GM23338 (cell line): ENCODE measurements around the gene OPTC. TPM values are rescaled to one million over a fixed set of nuclear protein-coding genes. Genes with fewer than 3 reads are reported as not detected.

Experiments used
- ATAC-seq: fragments of 200-7000 bp; cut with Tn5 transposase; 3 replicates; pipeline ENCODE4 v1.9.1; 2020
- DNase-seq: peaks from one replicate; pipeline ENCODE4 v3.0.0-alpha.2; 2015; ENCODE audit warnings: low spot score
- H2AFZ ChIP-seq: fragments of 200-600 bp; sonication (generic); 2 replicates; pipeline ENCODE4 v1.8.0; 2016; ENCODE audit warnings: antibody characterized with exemption, mild to moderate bottlenecking, moderate library complexity
- H3F3A ChIP-seq: fragments of 200-600 bp; sonication (generic); replicated peaks from 2 replicates; pipeline ENCODE4 v1.8.0; 2017; ENCODE audit warnings: antibody characterized with exemption, mixed run types, low read depth
- H3K27ac ChIP-seq: fragments of 200-600 bp; sonication (generic); 2 replicates; pipeline ENCODE4 v1.6.1; 2016; ENCODE audit warnings: low read depth
- H3K27me3 ChIP-seq: fragments of 200-600 bp; sonication (generic); 2 replicates; pipeline ENCODE4 v1.8.0; 2016; ENCODE audit warnings: mild to moderate bottlenecking, mixed run types, moderate library complexity; ENCODE audit not compliant: insufficient read depth
- H3K36me3 ChIP-seq: fragments of 200-600 bp; sonication (generic); 2 replicates; pipeline ENCODE4 v1.8.0; 2016; ENCODE audit warnings: mild to moderate bottlenecking; ENCODE audit not compliant: insufficient read depth
- H3K4me1 ChIP-seq: fragments of 200-600 bp; sonication (generic); 2 replicates; pipeline ENCODE4 v1.8.0; 2016; ENCODE audit warnings: mild to moderate bottlenecking, moderate library complexity; ENCODE audit not compliant: insufficient read depth
- H3K4me2 ChIP-seq: fragments of 200-600 bp; sonication (generic); 2 replicates; pipeline ENCODE4 v1.7.1; 2017; ENCODE audit warnings: mixed run types
- H3K4me3 ChIP-seq: fragments of 200-600 bp; sonication (generic); 2 replicates; pipeline ENCODE4 v1.6.1; 2016; ENCODE audit warnings: mixed run types
- H3K79me2 ChIP-seq: fragments of 200-600 bp; sonication (generic); replicated peaks from 2 replicates; pipeline ENCODE4 v1.8.0; 2017; ENCODE audit warnings: mild to moderate bottlenecking; ENCODE audit not compliant: insufficient read depth
- H3K9me2 ChIP-seq: fragments of 200-600 bp; sonication (generic); 2 replicates; pipeline ENCODE4 v1.8.0; 2017; ENCODE audit not compliant: insufficient read depth
- H4K20me1 ChIP-seq: fragments of 200-600 bp; sonication (generic); replicated peaks from 2 replicates; pipeline ENCODE4 v1.8.0; 2017; ENCODE audit warnings: mild to moderate bottlenecking; ENCODE audit not compliant: insufficient read depth
- H3K27ac Mint-ChIP-seq: 2 replicates; pipeline ENCODE4 v1.8.0; 2020; ENCODE audit warnings: inconsistent platforms, mild to moderate bottlenecking, moderate library complexity, mixed read lengths
- H3K27me3 Mint-ChIP-seq: 3 replicates; pipeline ENCODE4 v1.8.0; 2022; ENCODE audit warnings: low read depth, mild to moderate bottlenecking, moderate library complexity, mixed read lengths, inconsistent platforms; ENCODE audit not compliant: insufficient read depth, poor library complexity
- H3K36me3 Mint-ChIP-seq: 3 replicates; pipeline ENCODE4 v1.8.0; 2021; ENCODE audit warnings: low read depth, mild to moderate bottlenecking, inconsistent platforms, moderate library complexity, mixed read lengths
- H3K4me1 Mint-ChIP-seq: 3 replicates; pipeline ENCODE4 v1.8.0; 2020; ENCODE audit warnings: mild to moderate bottlenecking, inconsistent platforms, mixed read lengths
- H3K4me3 Mint-ChIP-seq: 3 replicates; pipeline ENCODE4 v1.8.0; 2021; ENCODE audit warnings: moderate library complexity, mild to moderate bottlenecking, inconsistent platforms, mixed read lengths
- H3K9me3 Mint-ChIP-seq: 3 replicates; pipeline ENCODE4 v1.8.0; 2020; ENCODE audit warnings: moderate library complexity, mild to moderate bottlenecking, inconsistent platforms, mixed read lengths
- EZH2 ChIP-seq: fragments of 200-600 bp; sonication (generic); IDR thresholded peaks from one replicate; pipeline ENCODE4 v1.8.0; 2017; ENCODE audit warnings: antibody characterized with exemption, mild to moderate bottlenecking, low read depth; ENCODE audit not compliant: unreplicated experiment
- EZH2phosphoT487 ChIP-seq: fragments of 200-600 bp; sonication (generic); IDR thresholded peaks from one replicate; pipeline ENCODE4 v1.8.1; 2018; ENCODE audit warnings: antibody characterized with exemption; ENCODE audit not compliant: unreplicated experiment
- JUNB ChIP-seq: IDR thresholded peaks from one replicate; pipeline ENCODE4 v1.6.1; 2016; ENCODE audit warnings: antibody characterized with exemption; ENCODE audit not compliant: unreplicated experiment
- STAT1 ChIP-seq: IDR thresholded peaks from one replicate; pipeline ENCODE4 v1.6.1; 2016; ENCODE audit warnings: antibody characterized with exemption; ENCODE audit not compliant: unreplicated experiment
- ZNF114 ChIP-seq: fragments of 250-450 bp; sonication (Bioruptor Pico); IDR thresholded peaks from 2 replicates; pipeline ENCODE4 v1.5.0; 2020; ENCODE audit warnings: mild to moderate bottlenecking, moderate library complexity
- ZNF331 ChIP-seq: fragments of 250-450 bp; sonication (Bioruptor Pico); IDR thresholded peaks from 2 replicates; pipeline ENCODE4 v1.5.0; 2020; ENCODE audit warnings: low read depth, mild to moderate bottlenecking, moderate library complexity
- ZNF462 ChIP-seq: fragments of 250-450 bp; sonication (Bioruptor Pico); IDR thresholded peaks from 2 replicates; pipeline ENCODE4 v1.5.0; 2020; ENCODE audit warnings: mild to moderate bottlenecking, moderate library complexity
- polyA plus RNA-seq: library from polyadenylated mRNA; unstranded; fragments of >200 nt; fragmentation: Nextera tagmentation; extraction: Ambion mirVana; gene quantifications from 2 replicates; pipeline ENCODE4 v1.2.1, GENCODE V29; 2016
- total RNA-seq: library from RNA; depleted of rRNA; stranded (reverse); fragments of >200 nt; shearing (Covaris generic); gene quantifications from 2 replicates; pipeline ENCODE4 v1.2.3, GENCODE V29; 2014
- TF ChIP-seq, protein P1 (sequence below): IDR thresholded peaks from one replicate; pipeline ENCODE4 v1.6.1; 2018; ENCODE audit warnings: antibody characterized with exemption; ENCODE audit not compliant: unreplicated experiment
- TF ChIP-seq, protein P2 (sequence below): IDR thresholded peaks from 2 replicates; pipeline ENCODE4 v1.6.1; 2016; ENCODE audit warnings: antibody characterized with exemption
- TF ChIP-seq, protein P3 (sequence below), 2 experiments: fragments of 200-600 bp in 1 of 2; sonication (generic) in 1 of 2; conservative IDR thresholded peaks; 2 replicates each; pipeline versions ENCODE4 v1.5.1 to v1.6.1; 2016 to 2017; ENCODE audit warnings: antibody characterized with exemption in 2 of 2, low read depth in 2 of 2, mild to moderate bottlenecking in 2 of 2, moderate library complexity in 1 of 2

The OPTC gene
- total and polyA plus RNA-seq, 2 experiments from 2014 or later = 0.50 to 1.0 TPM

DNA sequence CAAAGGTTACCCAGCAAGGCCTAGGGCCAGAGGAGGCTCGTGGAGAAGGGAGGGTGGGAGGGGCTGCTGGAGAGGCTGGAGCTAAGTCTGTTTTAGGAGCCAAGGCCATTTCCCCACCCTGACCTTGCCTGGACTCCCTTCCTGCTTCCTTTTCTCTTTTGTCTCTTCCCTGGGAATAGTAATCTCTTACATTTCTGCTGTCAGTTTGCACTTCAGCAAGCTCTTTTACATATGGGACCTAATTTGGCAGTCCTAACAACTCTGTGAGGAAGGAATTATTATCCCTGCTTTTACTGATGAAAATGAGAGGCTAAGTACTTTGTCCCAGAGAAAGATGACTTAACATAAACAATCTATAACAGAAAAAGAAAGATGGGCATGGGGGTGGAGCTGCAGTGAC, 13.8 kb downstream of the OPTC start:
- TF ChIP-seq ZNF331 (CRISPR knock-in tag) (no peak), EZH2 (no peak), STAT1 (no peak), JUNB (no peak), ZNF114 (no peak), EZH2phosphoT487 (no peak), ZNF462 (CRISPR knock-in tag) (no peak)
- TF ChIP-seq, protein P1, sequence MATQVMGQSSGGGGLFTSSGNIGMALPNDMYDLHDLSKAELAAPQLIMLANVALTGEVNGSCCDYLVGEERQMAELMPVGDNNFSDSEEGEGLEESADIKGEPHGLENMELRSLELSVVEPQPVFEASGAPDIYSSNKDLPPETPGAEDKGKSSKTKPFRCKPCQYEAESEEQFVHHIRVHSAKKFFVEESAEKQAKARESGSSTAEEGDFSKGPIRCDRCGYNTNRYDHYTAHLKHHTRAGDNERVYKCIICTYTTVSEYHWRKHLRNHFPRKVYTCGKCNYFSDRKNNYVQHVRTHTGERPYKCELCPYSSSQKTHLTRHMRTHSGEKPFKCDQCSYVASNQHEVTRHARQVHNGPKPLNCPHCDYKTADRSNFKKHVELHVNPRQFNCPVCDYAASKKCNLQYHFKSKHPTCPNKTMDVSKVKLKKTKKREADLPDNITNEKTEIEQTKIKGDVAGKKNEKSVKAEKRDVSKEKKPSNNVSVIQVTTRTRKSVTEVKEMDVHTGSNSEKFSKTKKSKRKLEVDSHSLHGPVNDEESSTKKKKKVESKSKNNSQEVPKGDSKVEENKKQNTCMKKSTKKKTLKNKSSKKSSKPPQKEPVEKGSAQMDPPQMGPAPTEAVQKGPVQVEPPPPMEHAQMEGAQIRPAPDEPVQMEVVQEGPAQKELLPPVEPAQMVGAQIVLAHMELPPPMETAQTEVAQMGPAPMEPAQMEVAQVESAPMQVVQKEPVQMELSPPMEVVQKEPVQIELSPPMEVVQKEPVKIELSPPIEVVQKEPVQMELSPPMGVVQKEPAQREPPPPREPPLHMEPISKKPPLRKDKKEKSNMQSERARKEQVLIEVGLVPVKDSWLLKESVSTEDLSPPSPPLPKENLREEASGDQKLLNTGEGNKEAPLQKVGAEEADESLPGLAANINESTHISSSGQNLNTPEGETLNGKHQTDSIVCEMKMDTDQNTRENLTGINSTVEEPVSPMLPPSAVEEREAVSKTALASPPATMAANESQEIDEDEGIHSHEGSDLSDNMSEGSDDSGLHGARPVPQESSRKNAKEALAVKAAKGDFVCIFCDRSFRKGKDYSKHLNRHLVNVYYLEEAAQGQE = no peak
- TF ChIP-seq, protein P2, sequence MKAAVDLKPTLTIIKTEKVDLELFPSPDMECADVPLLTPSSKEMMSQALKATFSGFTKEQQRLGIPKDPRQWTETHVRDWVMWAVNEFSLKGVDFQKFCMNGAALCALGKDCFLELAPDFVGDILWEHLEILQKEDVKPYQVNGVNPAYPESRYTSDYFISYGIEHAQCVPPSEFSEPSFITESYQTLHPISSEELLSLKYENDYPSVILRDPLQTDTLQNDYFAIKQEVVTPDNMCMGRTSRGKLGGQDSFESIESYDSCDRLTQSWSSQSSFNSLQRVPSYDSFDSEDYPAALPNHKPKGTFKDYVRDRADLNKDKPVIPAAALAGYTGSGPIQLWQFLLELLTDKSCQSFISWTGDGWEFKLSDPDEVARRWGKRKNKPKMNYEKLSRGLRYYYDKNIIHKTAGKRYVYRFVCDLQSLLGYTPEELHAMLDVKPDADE = no peak
- TF ChIP-seq, protein P3, sequence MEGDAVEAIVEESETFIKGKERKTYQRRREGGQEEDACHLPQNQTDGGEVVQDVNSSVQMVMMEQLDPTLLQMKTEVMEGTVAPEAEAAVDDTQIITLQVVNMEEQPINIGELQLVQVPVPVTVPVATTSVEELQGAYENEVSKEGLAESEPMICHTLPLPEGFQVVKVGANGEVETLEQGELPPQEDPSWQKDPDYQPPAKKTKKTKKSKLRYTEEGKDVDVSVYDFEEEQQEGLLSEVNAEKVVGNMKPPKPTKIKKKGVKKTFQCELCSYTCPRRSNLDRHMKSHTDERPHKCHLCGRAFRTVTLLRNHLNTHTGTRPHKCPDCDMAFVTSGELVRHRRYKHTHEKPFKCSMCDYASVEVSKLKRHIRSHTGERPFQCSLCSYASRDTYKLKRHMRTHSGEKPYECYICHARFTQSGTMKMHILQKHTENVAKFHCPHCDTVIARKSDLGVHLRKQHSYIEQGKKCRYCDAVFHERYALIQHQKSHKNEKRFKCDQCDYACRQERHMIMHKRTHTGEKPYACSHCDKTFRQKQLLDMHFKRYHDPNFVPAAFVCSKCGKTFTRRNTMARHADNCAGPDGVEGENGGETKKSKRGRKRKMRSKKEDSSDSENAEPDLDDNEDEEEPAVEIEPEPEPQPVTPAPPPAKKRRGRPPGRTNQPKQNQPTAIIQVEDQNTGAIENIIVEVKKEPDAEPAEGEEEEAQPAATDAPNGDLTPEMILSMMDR (conservative IDR thresholded peaks at IDR 0.05; ENCODE audit: low read depth in 2 of 2) = no peak
- H3K4me1 Mint-ChIP-seq = peaks cover 49% of the 10 kb centered on the region
- Histone ChIP-seq H3K4me2 (0 out of 2 replicates have a peak overlapping the region, but pooled peaks have one; percentile 48), H3K27ac (no peak overlapping the region), H3K9me2 (no peaks in the 10 kb centered on the region), H3K36me3 (no peaks in the 10 kb centered on the region), H2AFZ (0 out of 2 replicates have a peak overlapping the region, but pooled peaks have one; percentile 83), H3F3A (no peaks in the 10 kb centered on the region), H4K20me1 (no peaks in the 10 kb centered on the region), H3K79me2 (no peaks in the 10 kb centered on the region), H3K4me1 (peaks cover 21% of the 10 kb centered on the region), H3K27me3 (peaks cover 9% of the 10 kb centered on the region; the same call in 1 of the 2 replicates), H3K4me3 (no peak overlapping the region)
- no peaks in the 10 kb centered on the region for H3K36me3 Mint-ChIP-seq
- no peak overlapping the region; the same call in 2 of the 3 replicates for H3K4me3 Mint-ChIP-seq
- H3K27me3 Mint-ChIP-seq = peaks cover 17% of the 10 kb centered on the region
- no peak overlapping the region for H3K27ac Mint-ChIP-seq
- ATAC-seq = no peak
- no peaks in the 10 kb centered on the region for H3K9me3 Mint-ChIP-seq
- DNase-seq = no peak
